HG03469 (cell line): Measurements from ENCODE around the gene MAGI1.

Source experiments
- ATAC-seq: cut with Tn5 transposase; IDR thresholded peaks from one replicate; pipeline ENCODE4 v1.9.1; 2021; ENCODE audit warnings: mild to moderate bottlenecking, moderate library complexity, moderate number of reproducible peaks; ENCODE audit not compliant: unreplicated experiment

Gene MAGI1

GRCh38 chr3:65814845-65815578 lies 223.7 kb downstream of the MAGI1 start:
- no peak for ATAC-seq

- no peak for ATAC-seq
Observed at GRCh38 chr3:65811892-65812291, 226.8 kb downstream of the MAGI1 start.

GRCh38 chr3:65811086-65811761 lies 227.5 kb downstream of the MAGI1 start:
- ATAC-seq = no peak

- ATAC-seq = no peak
Observed at GRCh38 chr3:65810302-65810701, 228.4 kb downstream of the MAGI1 start.

GRCh38 chr3:65809641-65810150 lies 229.0 kb downstream of the MAGI1 start:
- ATAC-seq = no peak

- no peak for ATAC-seq
Observed at GRCh38 chr3:65808824-65809223, 229.9 kb downstream of the MAGI1 start.

- ATAC-seq = no peak
Observed at GRCh38 chr3:65808407-65808806, 230.3 kb downstream of the MAGI1 start.

GRCh38 chr3:65807225-65807624 lies 231.5 kb downstream of the MAGI1 start:
- no peak for ATAC-seq

GRCh38 chr3:65806600-65806999 lies 232.1 kb downstream of the MAGI1 start:
- no peak for ATAC-seq

- no peak for ATAC-seq
Observed at GRCh38 chr3:65796676-65797075, 242.0 kb downstream of the MAGI1 start.

GRCh38 chr3:65795166-65795565 lies 243.6 kb downstream of the MAGI1 start:
- no peak for ATAC-seq

- no peak for ATAC-seq
Observed at GRCh38 chr3:65793495-65794200, 245.1 kb downstream of the MAGI1 start.

GRCh38 chr3:65788461-65788860 lies 250.3 kb downstream of the MAGI1 start:
- no peak for ATAC-seq

- no peak for ATAC-seq
Observed at GRCh38 chr3:65787827-65788226, 250.9 kb downstream of the MAGI1 start.

- no peak for ATAC-seq
Observed at GRCh38 chr3:65787340-65787739, 251.4 kb downstream of the MAGI1 start.

- ATAC-seq = no peak
Observed at GRCh38 chr3:65786890-65787289, 251.8 kb downstream of the MAGI1 start.

- ATAC-seq = no peak
Observed at GRCh38 chr3:65785065-65785645, 253.6 kb downstream of the MAGI1 start.

- ATAC-seq = no peak
Observed at GRCh38 chr3:65783117-65783516, 255.6 kb downstream of the MAGI1 start.

GRCh38 chr3:65781594-65781993 lies 257.1 kb downstream of the MAGI1 start:
- no peak for ATAC-seq

GRCh38 chr3:65779390-65779789 lies 259.3 kb downstream of the MAGI1 start:
- ATAC-seq = no peak

GRCh38 chr3:65778968-65779367 lies 259.8 kb downstream of the MAGI1 start:
- no peak for ATAC-seq
